AG04450 (cell line): Measurements from ENCODE around the gene LRP5. TPM values are rescaled to one million over a fixed set of nuclear protein-coding genes. Genes with fewer than 3 reads are reported as not detected.

Experiments
- CTCF ChIA-PET: fragments of 300-600, 350-600 bp; formaldehyde crosslinking; extraction: SDS; loops from one replicate; lab custom pipeline; 2022; ENCODE audit warnings: antibody characterized with exemption, inconsistent platforms; lab: Charles Lee
- POLR2A ChIA-PET: fragments of 350-600 bp; formaldehyde crosslinking; extraction: SDS; loops from one replicate; lab custom pipeline; 2021; ENCODE audit warnings: antibody characterized with exemption, inconsistent platforms; lab: Yijun Ruan, JAX
- DNase-seq: peaks from one replicate; pipeline ENCODE4 v3.0.0-alpha.2; 2011; ENCODE audit warnings: low read depth, low spot score
- H3K27ac ChIP-seq: one replicate; pipeline ENCODE4 v1.5.1; 2012; ENCODE audit warnings: low read depth, low read length, control low read depth
- H3K27me3 ChIP-seq: one replicate; pipeline ENCODE4 v1.6.0; 2012; ENCODE audit warnings: low read length; ENCODE audit not compliant: control insufficient read depth, insufficient read depth
- H3K4me3 ChIP-seq: 2 replicates; pipeline ENCODE4 v1.5.1; 2011; ENCODE audit warnings: mild to moderate bottlenecking, low read depth, low read length, control low read depth
- H3K9me3 ChIP-seq: 2 replicates; pipeline ENCODE4 v1.5.1; 2012; ENCODE audit warnings: low read length; ENCODE audit not compliant: control insufficient read depth, insufficient read depth
- polyA plus RNA-seq: library from polyadenylated mRNA; depleted of rRNA; stranded (reverse); fragments of >200 nt; gene quantifications from 2 replicates; pipeline ENCODE4 v1.2.3, GENCODE V29; 2011
- TF ChIP-seq, protein P1 (sequence below): IDR thresholded peaks from 2 replicates; pipeline ENCODE4 v1.5.1; 2011; ENCODE audit warnings: low read depth, low read length, control low read depth, inconsistent platforms

The LRP5 gene
- polyA plus RNA-seq, 1 experiment: 4.9 TPM

DNA sequence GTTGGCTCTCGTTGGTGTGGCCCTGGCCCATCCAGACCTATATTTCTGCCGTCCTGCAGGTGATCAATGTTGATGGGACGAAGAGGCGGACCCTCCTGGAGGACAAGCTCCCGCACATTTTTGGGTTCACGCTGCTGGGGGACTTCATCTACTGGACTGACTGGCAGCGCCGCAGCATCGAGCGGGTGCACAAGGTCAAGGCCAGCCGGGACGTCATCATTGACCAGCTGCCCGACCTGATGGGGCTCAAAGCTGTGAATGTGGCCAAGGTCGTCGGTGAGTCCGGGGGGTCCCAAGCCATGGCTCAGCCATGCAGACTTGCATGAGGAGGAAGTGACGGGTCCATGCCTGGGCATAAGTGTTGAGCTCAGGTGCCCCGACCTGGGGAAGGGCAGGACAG, 91.0 kb downstream of the LRP5 start:
- CTCF ChIA-PET: no interaction called here
- H3K27ac ChIP-seq: no peak overlapping the region
- H3K27me3 ChIP-seq: no peaks in the 10 kb centered on the region
- DNase-seq: no peak
- no peak overlapping the region for H3K4me3 ChIP-seq
- POLR2A ChIA-PET: no interaction called here
- H3K9me3 ChIP-seq: no peaks in the 10 kb centered on the region
- TF ChIP-seq, protein P1, sequence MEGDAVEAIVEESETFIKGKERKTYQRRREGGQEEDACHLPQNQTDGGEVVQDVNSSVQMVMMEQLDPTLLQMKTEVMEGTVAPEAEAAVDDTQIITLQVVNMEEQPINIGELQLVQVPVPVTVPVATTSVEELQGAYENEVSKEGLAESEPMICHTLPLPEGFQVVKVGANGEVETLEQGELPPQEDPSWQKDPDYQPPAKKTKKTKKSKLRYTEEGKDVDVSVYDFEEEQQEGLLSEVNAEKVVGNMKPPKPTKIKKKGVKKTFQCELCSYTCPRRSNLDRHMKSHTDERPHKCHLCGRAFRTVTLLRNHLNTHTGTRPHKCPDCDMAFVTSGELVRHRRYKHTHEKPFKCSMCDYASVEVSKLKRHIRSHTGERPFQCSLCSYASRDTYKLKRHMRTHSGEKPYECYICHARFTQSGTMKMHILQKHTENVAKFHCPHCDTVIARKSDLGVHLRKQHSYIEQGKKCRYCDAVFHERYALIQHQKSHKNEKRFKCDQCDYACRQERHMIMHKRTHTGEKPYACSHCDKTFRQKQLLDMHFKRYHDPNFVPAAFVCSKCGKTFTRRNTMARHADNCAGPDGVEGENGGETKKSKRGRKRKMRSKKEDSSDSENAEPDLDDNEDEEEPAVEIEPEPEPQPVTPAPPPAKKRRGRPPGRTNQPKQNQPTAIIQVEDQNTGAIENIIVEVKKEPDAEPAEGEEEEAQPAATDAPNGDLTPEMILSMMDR: no peak

DNA sequence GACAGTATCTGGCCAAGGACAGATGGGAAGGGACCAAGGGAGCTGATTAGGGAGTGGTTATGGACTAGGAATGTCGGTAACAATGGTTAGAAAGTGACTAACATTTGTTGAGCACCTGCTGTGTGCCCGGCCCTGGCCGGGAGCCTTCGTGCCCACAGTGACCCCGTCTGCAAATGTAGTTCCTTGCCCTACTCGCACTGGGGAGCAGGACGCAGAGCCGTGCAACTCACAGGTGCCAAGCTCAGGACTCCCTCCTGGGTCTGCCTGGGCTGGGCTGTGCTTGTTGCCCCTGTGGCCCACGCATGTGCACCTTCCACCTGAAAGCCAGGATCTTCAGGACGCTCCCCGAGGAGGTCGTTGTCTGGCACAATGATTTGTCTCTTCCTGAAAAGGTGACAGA, 91.4 kb downstream of the LRP5 start:
- POLR2A ChIA-PET: no interaction called here
- TF ChIP-seq, protein P1: no peak
- H3K27ac ChIP-seq: no peak overlapping the region
- H3K4me3 ChIP-seq: no peak overlapping the region
- H3K9me3 ChIP-seq: no peaks in the 10 kb centered on the region
- CTCF ChIA-PET: no interaction called here
- no peak for DNase-seq
- no peaks in the 10 kb centered on the region for H3K27me3 ChIP-seq

DNA sequence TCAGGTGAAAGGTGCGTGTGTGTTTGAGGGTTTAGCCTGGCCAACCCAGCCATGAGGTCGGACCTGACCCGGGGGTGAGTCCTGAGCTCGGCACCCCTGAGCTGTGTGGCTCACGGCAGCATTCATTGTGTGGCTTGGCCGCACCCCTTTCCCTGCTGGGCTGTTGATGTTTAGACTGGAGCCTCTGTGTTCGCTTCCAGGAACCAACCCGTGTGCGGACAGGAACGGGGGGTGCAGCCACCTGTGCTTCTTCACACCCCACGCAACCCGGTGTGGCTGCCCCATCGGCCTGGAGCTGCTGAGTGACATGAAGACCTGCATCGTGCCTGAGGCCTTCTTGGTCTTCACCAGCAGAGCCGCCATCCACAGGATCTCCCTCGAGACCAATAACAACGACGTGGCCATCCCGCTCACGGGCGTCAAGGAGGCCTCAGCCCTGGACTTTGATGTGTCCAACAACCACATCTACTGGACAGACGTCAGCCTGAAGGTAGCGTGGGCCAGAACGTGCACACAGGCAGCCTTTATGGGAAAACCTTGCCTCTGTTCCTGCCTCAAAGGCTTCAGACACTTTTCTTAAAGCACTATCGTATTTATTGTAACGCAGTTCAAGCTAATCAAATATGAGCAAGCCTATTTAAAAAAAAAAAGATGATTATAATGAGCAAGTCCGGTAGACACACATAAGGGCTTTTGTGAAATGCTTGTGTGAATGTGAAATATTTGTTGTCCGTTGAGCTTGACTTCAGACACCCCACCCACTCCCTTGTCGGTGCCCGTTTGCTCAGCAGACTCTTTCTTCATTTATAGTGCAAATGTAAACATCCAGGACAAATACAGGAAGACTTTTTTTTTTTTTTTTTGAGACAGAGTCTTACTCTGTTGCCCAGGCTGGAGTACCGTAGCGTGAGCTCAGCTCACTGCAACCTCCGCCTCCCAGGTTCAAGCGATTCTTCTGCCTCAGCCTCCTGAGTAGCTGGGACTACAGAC, 94.2 kb downstream of the LRP5 start:
- DNase-seq: no peak
- TF ChIP-seq, protein P1: no peak
- ChIA-PET POLR2A (no interaction called here), CTCF (no interaction called here)
- no peak overlapping the region for H3K4me3 ChIP-seq
- no peaks in the 10 kb centered on the region; the same call in 1 of the 2 replicates for H3K9me3 ChIP-seq
- H3K27ac ChIP-seq: no peak overlapping the region
- no peaks in the 10 kb centered on the region for H3K27me3 ChIP-seq

DNA sequence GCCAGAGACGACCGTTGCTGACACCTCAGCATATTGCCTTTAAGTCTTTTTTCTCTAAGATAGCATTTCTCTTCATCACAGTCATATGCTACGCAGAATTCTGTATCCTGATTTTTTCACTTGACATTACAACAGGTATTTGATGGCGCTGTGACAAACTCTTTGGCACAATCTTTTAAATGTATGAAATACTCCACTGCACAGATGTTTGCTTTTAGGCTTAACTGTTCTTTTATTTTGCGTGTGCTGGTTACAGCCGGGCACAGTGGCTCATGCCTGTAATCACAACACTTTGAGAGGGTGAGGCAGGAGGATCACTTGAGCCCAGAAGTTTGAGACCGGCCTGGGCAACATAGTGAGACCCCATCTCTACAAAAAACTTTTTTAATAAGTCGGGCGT, 96.1 kb downstream of the LRP5 start:
- Histone ChIP-seq H3K9me3 (no peaks in the 10 kb centered on the region; the same call in 1 of the 2 replicates), H3K4me3 (no peak overlapping the region), H3K27me3 (no peaks in the 10 kb centered on the region), H3K27ac (no peak overlapping the region)
- TF ChIP-seq, protein P1: no peak
- DNase-seq: no peak
- POLR2A ChIA-PET: no interaction called here
- CTCF ChIA-PET: no interaction called here

DNA sequence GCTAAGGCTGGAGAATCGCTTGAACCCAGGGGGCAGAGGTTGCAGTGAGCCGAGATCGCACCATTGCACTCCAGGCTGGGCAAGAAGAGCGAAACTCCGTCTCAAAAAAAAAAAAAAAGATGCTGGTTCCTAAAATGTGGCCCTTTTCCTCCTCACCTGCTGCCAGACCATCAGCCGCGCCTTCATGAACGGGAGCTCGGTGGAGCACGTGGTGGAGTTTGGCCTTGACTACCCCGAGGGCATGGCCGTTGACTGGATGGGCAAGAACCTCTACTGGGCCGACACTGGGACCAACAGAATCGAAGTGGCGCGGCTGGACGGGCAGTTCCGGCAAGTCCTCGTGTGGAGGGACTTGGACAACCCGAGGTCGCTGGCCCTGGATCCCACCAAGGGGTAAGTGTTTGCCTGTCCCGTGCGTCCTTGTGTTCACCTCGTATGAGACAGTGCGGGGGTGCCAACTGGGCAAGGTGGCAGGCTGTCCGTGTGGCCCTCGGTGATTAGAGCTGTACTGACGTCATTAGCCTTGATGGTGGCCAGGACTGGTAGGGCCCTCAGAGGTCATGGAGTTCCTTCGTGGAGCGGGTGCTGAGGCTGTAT, 97.5 kb downstream of the LRP5 start:
- TF ChIP-seq, protein P1: no peak
- Histone ChIP-seq H3K9me3 (no peaks in the 10 kb centered on the region; the same call in 1 of the 2 replicates), H3K27ac (no peak overlapping the region), H3K27me3 (no peaks in the 10 kb centered on the region), H3K4me3 (no peak overlapping the region)
- CTCF ChIA-PET: no interaction called here
- no peak for DNase-seq
- POLR2A ChIA-PET: no interaction called here
